ENCODE results near the gene WASL. TPM values are rescaled to one million over a fixed set of nuclear protein-coding genes. Genes with fewer than 3 reads are reported as not detected.
"Not testable (repeated sequence)": the region's sequence is repeated elsewhere in the genome, so short reads cannot be mapped to it uniquely, and the experiment has no call there.

Gene WASL
- 10 to 100 TPM; 36.0 to 51.5 (median 38.5) TPM for total RNA-seq

- H3K4me1 ChIP-seq = peaks cover 39 to 68% (median 63%) of the 10 kb centered on the region in 4 donors
- no peaks in the 10 kb centered on the region for H3K9me3 ChIP-seq
- H3K27me3 ChIP-seq = no peaks in the 10 kb centered on the region
- peak; percentile 98 for DNase-seq (ENCODE audit: extremely low spot score)
- intact Hi-C loops (cut with DNase I) = loop anchor here (5.0 kb wide), 2 partner anchors 67 to 192 kb away; partner anchors contain the start of gene NDUFA5
- no peak for TF ChIP-seq EP300 (IDR thresholded peaks at IDR 0.05)
- TF ChIP-seq CTCF (IDR thresholded peaks at IDR 0.05) = peak; percentile 20 to 22 (median 21)
- peak; percentile 87 for TF ChIP-seq POLR2A (IDR thresholded peaks at IDR 0.05; ENCODE audit: low read depth)
- TF ChIP-seq POLR2AphosphoS5 (IDR thresholded peaks at IDR 0.05) = peak; percentile 96 to 98
- no peaks in the 10 kb centered on the region for H3K36me3 ChIP-seq
- WGBS = 0% methylated on average over 36 of the region's 93 CpGs
- H3K27ac ChIP-seq (replicated peaks in 1 of 4) = peak within 1 kb of the TSS; percentile 97 to 99 (median 98)
- H3K4me3 ChIP-seq = peak within 1 kb of the TSS; percentile 89 to 96 (median 92)
Measured at GRCh38 chr7:123748734-123749536, at the start of gene WASL. TSS of gene WASL (minus strand) at chr7:123749003. CDS start at chr7:123748734, 269 bp downstream.

- Histone ChIP-seq H3K27me3 (no peaks in the 10 kb centered on the region), H3K27ac (replicated peaks in 1 of 4) (no peak overlapping the region), H3K36me3 (no peaks in the 10 kb centered on the region), H3K9me3 (no peaks in the 10 kb centered on the region), H3K4me3 (no peak overlapping the region), H3K4me1 (peaks cover 0 to 7% (median 5%) of the 10 kb centered on the region in 4 donors)
- no peak for DNase-seq (ENCODE audit: extremely low spot score)
- TF ChIP-seq CTCF (IDR thresholded peaks at IDR 0.05) (peak; percentile 43 to 60 (median 55)), EP300 (IDR thresholded peaks at IDR 0.05) (no peak), POLR2A (IDR thresholded peaks at IDR 0.05; ENCODE audit: low read depth) (no peak), POLR2AphosphoS5 (IDR thresholded peaks at IDR 0.05) (no peak)
- WGBS = 47% methylated on average over 2 of the region's 2 CpGs
- intact Hi-C loops (cut with DNase I) = loop anchor here (2.0 kb wide), 1 partner anchor 67 kb away; no protein-coding TSS in a partner anchor
Measured at GRCh38 chr7:123797673-123798531, 49.1 kb upstream of the WASL start.

GRCh38 chr7:123796568-123796967 lies 47.8 kb upstream of the WASL start:
- intact Hi-C loops (cut with DNase I) = no loop called here
- no peak overlapping the region for H3K4me3 ChIP-seq
- no peak for TF ChIP-seq POLR2A (IDR thresholded peaks at IDR 0.05; ENCODE audit: low read depth)
- TF ChIP-seq POLR2AphosphoS5 (IDR thresholded peaks at IDR 0.05) = no peak
- no peak for TF ChIP-seq CTCF (IDR thresholded peaks at IDR 0.05)
- TF ChIP-seq EP300 (IDR thresholded peaks at IDR 0.05) = no peak
- no peak for DNase-seq (ENCODE audit: extremely low spot score)
- H3K4me1 ChIP-seq = peaks cover 0 to 7% (median 5%) of the 10 kb centered on the region in 4 donors
- no peaks in the 10 kb centered on the region for H3K27me3 ChIP-seq
- no peaks in the 10 kb centered on the region for H3K36me3 ChIP-seq
- no peaks in the 10 kb centered on the region for H3K9me3 ChIP-seq
- 91% methylated on average over 1 of the region's 1 CpG for WGBS
- no peak overlapping the region for H3K27ac ChIP-seq (replicated peaks in 1 of 4)

GRCh38 chr7:123795917-123796316 lies 47.1 kb upstream of the WASL start:
- H3K27ac ChIP-seq (replicated peaks in 1 of 4) = no peak overlapping the region
- intact Hi-C loops (cut with DNase I) = no loop called here

GRCh38 chr7:123795116-123795515 lies 46.3 kb upstream of the WASL start:
- H3K27me3 ChIP-seq; H3K9me3 ChIP-seq; intact Hi-C loops (cut with DNase I); H3K36me3 ChIP-seq; H3K4me1 ChIP-seq; H3K4me3 ChIP-seq; DNase-seq (ENCODE audit: extremely low spot score); H3K27ac ChIP-seq (replicated peaks in 1 of 4): not testable (repeated sequence)
- 100% methylated on average over 1 of the region's 1 CpG for WGBS

More at GRCh38 chr7:123795917-123796316, 47.1 kb upstream of the WASL start:
- TF ChIP-seq EP300 (IDR thresholded peaks at IDR 0.05) = no peak
- TF ChIP-seq CTCF (IDR thresholded peaks at IDR 0.05) = no peak
- no peak for TF ChIP-seq POLR2A (IDR thresholded peaks at IDR 0.05; ENCODE audit: low read depth)
- no peak for TF ChIP-seq POLR2AphosphoS5 (IDR thresholded peaks at IDR 0.05)
- WGBS = 65% methylated on average over 1 of the region's 1 CpG
- Histone ChIP-seq H3K9me3 (no peaks in the 10 kb centered on the region), H3K4me3 (no peak overlapping the region), H3K36me3 (no peaks in the 10 kb centered on the region), H3K27me3 (no peaks in the 10 kb centered on the region), H3K4me1 (peaks cover 0 to 7% (median 5%) of the 10 kb centered on the region in 4 donors)
- no peak for DNase-seq (ENCODE audit: extremely low spot score)
